GM12891 (cell line): ENCODE results near the gene PDXDC1.
"Not testable (repeated sequence)": the region's sequence is repeated elsewhere in the genome, so short reads cannot be mapped to it uniquely, and the experiment has no call there.

ENCODE experiments used
- DNase-seq: peaks from one replicate; pipeline ENCODE4 v3.0.0; 2011; ENCODE audit warnings: low spot score; ENCODE audit not compliant: insufficient read length
- FAIRE-seq: peaks from 2 replicates; lab custom pipeline; 2011; peaks lifted over from hg19 to GRCh38; lab: Jason Lieb, UNC
- PAX5 ChIP-seq: IDR thresholded peaks from 2 replicates; pipeline ENCODE4 v1.6.1; 2011; ENCODE audit warnings: low read length, moderate library complexity, mild to moderate bottlenecking; ENCODE audit not compliant: insufficient read depth, severe bottlenecking
- POLR2A ChIP-seq: IDR thresholded peaks from 2 replicates; pipeline ENCODE4 v1.6.1; 2011; ENCODE audit warnings: low read depth, low read length, control low read depth
- POLR2AphosphoS5 ChIP-seq: IDR thresholded peaks from 2 replicates; pipeline ENCODE4 v1.6.1; 2011; ENCODE audit warnings: low read depth, low read length, control low read depth
- POU2F2 ChIP-seq: IDR thresholded peaks from 2 replicates; pipeline ENCODE4 v1.6.1; 2011; ENCODE audit warnings: low read depth, mild to moderate bottlenecking, control low read depth, low read length, moderate library complexity
- SPI1 ChIP-seq: IDR thresholded peaks from 2 replicates; pipeline ENCODE4 v1.6.1; 2011; ENCODE audit warnings: low read depth, low read length, control low read depth
- TAF1 ChIP-seq: IDR thresholded peaks from 2 replicates; pipeline ENCODE4 v1.6.1; 2011; ENCODE audit warnings: low read depth, low read length, control low read depth

The PDXDC1 gene

GRCh38 chr16:15046692-15047376 lies 72.0 kb downstream of the PDXDC1 start:
- TF ChIP-seq POLR2A (no peak), POU2F2 (no peak), SPI1 (no peak), POLR2AphosphoS5 (no peak), PAX5 (no peak), TAF1 (no peak)
- DNase-seq (no peak), FAIRE-seq (no peak)

- DNase-seq = no peak
- TF ChIP-seq POLR2A (no peak), PAX5 (no peak), SPI1 (no peak), POU2F2 (no peak), POLR2AphosphoS5 (no peak), TAF1 (no peak)
- no peak for FAIRE-seq
These were observed 74.9 kb downstream of the PDXDC1 start for GRCh38 chr16:15049581-15050180.

GRCh38 chr16:15050440-15050839 lies 75.6 kb downstream of the PDXDC1 start:
- not testable (repeated sequence) for FAIRE-seq, DNase-seq

- DNase-seq (no peak), FAIRE-seq (no peak)
- no peak for TF ChIP-seq TAF1
- no peak for TF ChIP-seq POLR2A
- TF ChIP-seq PAX5 = no peak
- no peak for TF ChIP-seq SPI1
- no peak for TF ChIP-seq POU2F2
- TF ChIP-seq POLR2AphosphoS5 = no peak
These were observed 76.6 kb downstream of the PDXDC1 start for GRCh38 chr16:15051387-15051951.

GRCh38 chr16:15052747-15053476 lies 78.1 kb downstream of the PDXDC1 start:
- FAIRE-seq = no peak
- DNase-seq = no peak
- TF ChIP-seq PAX5 (no peak), TAF1 (no peak), SPI1 (no peak), POLR2A (no peak), POU2F2 (no peak), POLR2AphosphoS5 (no peak)

GRCh38 chr16:15053904-15054303 lies 79.1 kb downstream of the PDXDC1 start:
- no peak for DNase-seq
- TF ChIP-seq POU2F2 = no peak
- no peak for TF ChIP-seq SPI1
- TF ChIP-seq POLR2AphosphoS5 = no peak
- TF ChIP-seq TAF1 = no peak
- no peak for TF ChIP-seq POLR2A
- no peak for TF ChIP-seq PAX5
- no peak for FAIRE-seq

GRCh38 chr16:15054357-15055140 lies 79.7 kb downstream of the PDXDC1 start:
- FAIRE-seq (no peak), DNase-seq (no peak)
- TF ChIP-seq POLR2AphosphoS5 (no peak), POLR2A (no peak), TAF1 (no peak), POU2F2 (no peak), PAX5 (no peak), SPI1 (no peak)

GRCh38 chr16:15055141-15056053 lies 80.6 kb downstream of the PDXDC1 start:
- TF ChIP-seq PAX5 = no peak
- TF ChIP-seq POLR2AphosphoS5 = no peak
- TF ChIP-seq TAF1 = no peak; the same call in 1 of the 2 replicates
- no peak for TF ChIP-seq SPI1
- TF ChIP-seq POU2F2 = no peak
- no peak for FAIRE-seq
- peak; percentile 66 for DNase-seq
